Measurements from ENCODE around the gene PDHX.

The PDHX gene

DNA sequence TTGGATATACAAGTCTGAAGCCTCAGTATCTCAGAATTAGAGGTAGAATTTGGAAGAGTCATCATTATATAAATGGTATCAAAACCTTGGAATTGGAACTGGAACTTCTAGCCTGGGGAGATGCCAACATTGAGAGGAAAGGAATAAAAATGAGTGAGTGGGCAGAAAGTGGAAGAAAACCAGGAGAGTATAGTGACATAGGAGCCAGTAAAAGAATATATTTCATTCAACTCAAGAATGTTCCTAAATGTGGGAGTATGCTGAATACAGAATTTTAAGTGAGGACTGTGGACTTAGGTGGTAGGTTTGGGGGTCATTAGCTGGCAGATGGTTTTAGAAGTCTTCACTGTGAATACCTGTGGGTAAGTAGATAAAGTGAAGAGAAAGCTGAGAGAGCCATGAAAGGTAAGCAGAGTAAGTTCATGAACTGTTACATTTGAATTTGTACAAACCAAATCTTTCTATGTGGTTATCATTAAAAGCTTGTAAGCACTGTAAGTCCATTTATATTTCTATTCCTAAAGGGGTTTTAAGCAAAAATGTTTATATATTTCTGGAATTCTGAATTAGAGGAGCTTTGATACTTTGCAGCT is 60.2 kb downstream of the PDHX start:
- TF ChIP-seq, protein P1, sequence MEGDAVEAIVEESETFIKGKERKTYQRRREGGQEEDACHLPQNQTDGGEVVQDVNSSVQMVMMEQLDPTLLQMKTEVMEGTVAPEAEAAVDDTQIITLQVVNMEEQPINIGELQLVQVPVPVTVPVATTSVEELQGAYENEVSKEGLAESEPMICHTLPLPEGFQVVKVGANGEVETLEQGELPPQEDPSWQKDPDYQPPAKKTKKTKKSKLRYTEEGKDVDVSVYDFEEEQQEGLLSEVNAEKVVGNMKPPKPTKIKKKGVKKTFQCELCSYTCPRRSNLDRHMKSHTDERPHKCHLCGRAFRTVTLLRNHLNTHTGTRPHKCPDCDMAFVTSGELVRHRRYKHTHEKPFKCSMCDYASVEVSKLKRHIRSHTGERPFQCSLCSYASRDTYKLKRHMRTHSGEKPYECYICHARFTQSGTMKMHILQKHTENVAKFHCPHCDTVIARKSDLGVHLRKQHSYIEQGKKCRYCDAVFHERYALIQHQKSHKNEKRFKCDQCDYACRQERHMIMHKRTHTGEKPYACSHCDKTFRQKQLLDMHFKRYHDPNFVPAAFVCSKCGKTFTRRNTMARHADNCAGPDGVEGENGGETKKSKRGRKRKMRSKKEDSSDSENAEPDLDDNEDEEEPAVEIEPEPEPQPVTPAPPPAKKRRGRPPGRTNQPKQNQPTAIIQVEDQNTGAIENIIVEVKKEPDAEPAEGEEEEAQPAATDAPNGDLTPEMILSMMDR (IDR thresholded peaks at IDR 0.05), result no peak

DNA sequence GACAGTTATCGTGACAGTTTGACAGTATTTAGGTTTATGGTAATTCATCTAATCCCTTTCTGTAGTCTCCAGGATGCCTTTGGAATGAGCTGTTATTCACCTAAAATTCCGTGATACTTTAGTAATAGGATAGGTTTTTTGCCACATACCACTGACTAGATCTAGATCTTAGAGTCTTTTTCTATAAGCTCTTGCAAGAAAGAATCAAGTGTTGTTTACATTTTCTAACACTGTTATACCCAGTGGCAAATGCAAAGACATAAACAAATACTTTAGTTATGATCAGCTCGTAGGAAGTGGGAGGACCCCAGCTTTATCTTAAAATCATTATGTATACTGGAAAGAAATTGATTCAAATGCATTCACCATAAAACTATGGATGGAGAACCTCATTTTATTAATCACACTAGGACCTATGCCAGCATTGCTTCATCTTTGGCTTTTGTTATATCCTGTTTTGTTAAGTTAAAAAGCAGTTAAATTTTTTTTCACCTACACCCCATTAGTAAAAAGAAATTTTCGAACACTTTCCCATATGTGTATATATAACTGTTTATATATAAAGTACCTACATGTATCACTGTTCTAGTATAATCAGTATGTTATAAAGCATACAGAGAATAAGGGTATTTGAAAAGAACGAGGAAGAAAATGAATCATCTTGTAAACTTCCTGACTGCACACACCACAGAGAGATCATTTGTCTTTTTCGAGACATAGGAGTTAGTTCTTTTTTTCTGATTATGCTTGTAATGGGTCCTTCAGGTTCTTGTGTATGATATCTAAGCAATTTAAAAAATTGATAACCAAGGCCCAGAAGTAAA is 60.9 kb downstream of the PDHX start:
- TF ChIP-seq, protein P1 (IDR thresholded peaks at IDR 0.05), result no peak

DNA sequence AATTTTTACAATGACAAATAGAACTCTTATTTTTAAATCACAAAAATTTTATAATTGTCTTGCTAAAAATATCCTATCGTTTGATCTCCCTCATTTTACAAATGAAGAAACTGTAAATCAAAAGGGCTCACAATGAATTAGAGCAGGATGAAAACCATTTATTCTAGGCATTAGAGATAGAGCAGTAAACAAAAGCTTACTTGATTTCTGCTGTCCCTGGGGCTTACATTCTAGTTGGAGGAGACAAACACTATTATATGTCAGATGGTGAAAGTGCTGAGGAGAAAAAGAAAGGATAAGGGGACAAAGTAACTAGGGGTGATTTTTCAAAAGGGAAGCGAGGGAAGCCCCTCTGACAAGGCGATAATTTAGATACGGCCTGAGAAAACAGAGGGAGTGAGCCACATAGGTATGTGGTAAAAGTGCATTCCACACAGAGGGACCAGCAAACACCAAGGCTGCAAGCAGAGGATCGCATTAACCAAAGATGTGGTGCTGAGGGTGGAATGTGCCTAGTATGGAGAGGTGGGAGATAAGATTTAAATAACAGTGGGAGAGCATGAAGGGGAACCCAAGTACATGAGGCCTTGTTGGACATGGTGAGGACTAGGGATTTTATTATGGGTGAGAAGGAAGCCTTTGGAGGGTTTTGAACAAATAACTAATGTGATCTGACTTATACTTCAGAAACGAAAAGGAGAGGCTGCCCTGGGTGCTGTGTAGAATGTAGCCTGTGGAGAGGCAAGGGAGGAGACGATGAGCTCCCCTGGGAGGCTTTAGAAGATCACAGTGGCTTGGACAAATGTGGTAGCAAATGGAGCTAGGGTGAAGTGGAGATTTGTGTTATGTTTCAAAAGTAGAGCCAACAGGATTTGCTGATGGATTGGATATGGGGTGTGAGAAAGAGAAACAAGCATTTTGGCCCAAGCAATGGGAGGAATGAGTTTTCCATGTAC is 62.1 kb downstream of the PDHX start:
- TF ChIP-seq, protein P1 (IDR thresholded peaks at IDR 0.05), result no peak

DNA sequence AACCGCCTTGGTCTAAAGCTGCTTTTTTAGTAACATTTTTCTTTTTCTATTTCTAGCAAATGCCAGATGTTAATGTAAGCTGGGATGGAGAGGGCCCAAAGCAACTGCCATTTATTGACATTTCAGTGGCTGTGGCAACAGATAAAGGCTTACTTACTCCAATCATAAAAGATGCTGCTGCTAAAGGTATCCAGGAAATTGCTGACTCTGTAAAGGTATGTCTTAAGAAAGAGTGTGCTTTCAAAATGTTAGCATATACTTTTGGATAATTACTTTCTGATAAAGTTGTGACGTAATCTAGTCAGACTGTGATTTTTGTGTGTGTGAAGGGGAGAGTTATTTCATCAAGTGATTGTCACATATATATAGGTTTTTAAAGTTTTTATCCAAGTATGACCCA is 68.1 kb downstream of the PDHX start:
- TF ChIP-seq, protein P1 (IDR thresholded peaks at IDR 0.05), result no peak

DNA sequence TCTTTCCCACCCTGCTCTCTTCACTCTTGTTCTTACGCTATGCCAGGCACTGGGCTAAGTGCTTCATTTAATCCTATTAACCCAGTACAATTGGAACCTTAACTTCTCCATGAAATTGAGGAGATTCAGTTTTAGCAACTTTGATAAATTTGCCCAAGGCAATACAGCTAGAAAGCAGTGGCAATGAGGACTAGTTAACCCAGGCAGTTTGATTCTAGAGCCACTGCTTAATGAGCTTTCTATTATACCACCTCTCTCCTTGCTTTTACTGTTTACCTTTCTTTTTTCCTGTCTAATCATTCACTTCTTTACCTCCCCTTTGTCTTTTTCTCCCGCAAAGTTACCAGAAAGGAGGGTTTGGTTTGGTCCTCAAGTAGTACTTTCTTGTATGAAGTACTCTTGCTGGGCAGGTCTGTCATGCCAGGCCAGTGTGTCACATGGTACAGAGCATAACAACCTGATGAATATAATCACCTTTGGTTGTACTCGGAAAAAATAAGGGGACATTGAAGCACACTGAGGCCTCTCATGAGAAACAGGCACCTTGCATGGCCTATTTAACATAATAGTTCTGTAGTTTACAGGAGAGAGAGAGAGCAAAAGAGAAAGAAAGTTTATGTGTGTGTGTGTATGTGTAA is 70.6 kb downstream of the PDHX start:
- TF ChIP-seq, protein P1 (IDR thresholded peaks at IDR 0.05), result no peak

DNA sequence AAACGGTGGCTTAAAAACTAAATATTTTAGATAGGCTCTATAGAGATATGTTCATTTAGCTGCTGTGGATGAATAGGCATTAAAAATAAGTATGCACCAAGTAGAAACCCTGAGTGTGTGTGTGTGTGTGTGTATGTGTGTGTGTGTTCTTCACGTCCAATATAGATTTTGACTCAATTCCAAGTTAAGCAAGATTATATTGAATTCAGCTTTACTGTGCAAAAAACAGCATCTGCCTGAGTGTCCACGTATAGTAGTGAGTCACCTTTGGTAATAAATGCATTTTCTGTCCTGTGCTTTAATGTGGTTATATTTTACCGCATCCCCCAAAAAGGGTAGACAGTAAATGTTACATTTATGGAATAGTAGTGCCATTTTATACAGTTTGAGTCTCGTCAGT is 71.2 kb downstream of the PDHX start:
- TF ChIP-seq, protein P1 (IDR thresholded peaks at IDR 0.05), result no peak

Data from LNCAP (cell line).